Skeletal muscle tissue (tissue), 4 donors: ENCODE results near the gene BCL2L11. TPM values are rescaled to one million over a fixed set of nuclear protein-coding genes. Genes with fewer than 3 reads are reported as not detected.

ENCODE experiments used
- H3K27ac ChIP-seq: one replicate; pipeline ENCODE4 v1.7.0; 2013; ENCODE audit warnings: mild to moderate bottlenecking, low read depth, low read length, inconsistent platforms
- H3K27me3 ChIP-seq, 3 donors: one replicate each; pipeline ENCODE4 v1.7.0; 2013; ENCODE audit warnings: low read length in 3 of 3; ENCODE audit not compliant: control insufficient read depth in 3 of 3, insufficient read depth in 3 of 3
- H3K36me3 ChIP-seq, 3 donors: one replicate each; pipeline ENCODE4 v1.7.0; 2013; ENCODE audit warnings: low read length in 3 of 3; ENCODE audit not compliant: control insufficient read depth in 3 of 3, insufficient read depth in 3 of 3
- H3K4me1 ChIP-seq, 3 donors: one replicate each; pipeline ENCODE4 v1.7.0; 2013; ENCODE audit warnings: low read length in 3 of 3, mild to moderate bottlenecking in 3 of 3; ENCODE audit not compliant: control insufficient read depth in 3 of 3, insufficient read depth in 3 of 3
- H3K4me3 ChIP-seq, 3 donors: one replicate each; pipeline ENCODE4 v1.7.0; 2013; ENCODE audit warnings: low read length in 3 of 3
- H3K9ac ChIP-seq, 3 donors: one replicate each; pipeline ENCODE4 v1.7.0; 2013; ENCODE audit warnings: low read length in 3 of 3, mild to moderate bottlenecking in 3 of 3, moderate library complexity in 2 of 3, low read depth in 1 of 3
- H3K9me3 ChIP-seq, 3 donors: one replicate each; pipeline ENCODE4 v1.7.0; 2013; ENCODE audit warnings: low read length in 3 of 3; ENCODE audit not compliant: control insufficient read depth in 3 of 3
- total RNA-seq: library from RNA; depleted of rRNA; stranded (reverse); fragments of >200 nt; gene quantifications from one replicate; pipeline ENCODE4 v1.2.3, GENCODE V29; 2014
- donor health status: Osteomylitis.

BCL2L11 gene
- total RNA-seq, 1 donor from 2014 or later = 6.3 TPM

DNA sequence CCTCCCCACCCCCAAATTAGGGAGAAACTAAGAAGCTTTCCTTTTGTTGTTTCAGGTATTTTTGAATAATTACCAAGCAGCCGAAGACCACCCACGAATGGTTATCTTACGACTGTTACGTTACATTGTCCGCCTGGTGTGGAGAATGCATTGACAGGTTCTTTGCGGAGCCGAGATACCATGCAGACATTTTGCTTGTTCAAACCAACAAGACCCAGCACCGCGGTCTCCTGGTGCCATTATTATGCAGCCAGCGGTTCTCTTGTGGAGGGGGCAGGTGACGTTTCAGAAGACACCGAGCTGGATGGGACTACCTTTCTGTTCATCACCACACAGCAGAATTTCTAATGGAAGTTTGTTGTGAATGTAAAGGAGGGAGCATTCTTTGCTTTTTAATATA lies 43.4 kb downstream of the BCL2L11 start:
- Histone ChIP-seq H3K4me1 (peaks cover 27 to 61% (median 57%) of the 10 kb centered on the region in 3 donors), H3K27me3 (no peaks in the 10 kb centered on the region), H3K36me3 (peaks cover 4 to 13% (median 11%) of the 10 kb centered on the region in 3 donors)

DNA sequence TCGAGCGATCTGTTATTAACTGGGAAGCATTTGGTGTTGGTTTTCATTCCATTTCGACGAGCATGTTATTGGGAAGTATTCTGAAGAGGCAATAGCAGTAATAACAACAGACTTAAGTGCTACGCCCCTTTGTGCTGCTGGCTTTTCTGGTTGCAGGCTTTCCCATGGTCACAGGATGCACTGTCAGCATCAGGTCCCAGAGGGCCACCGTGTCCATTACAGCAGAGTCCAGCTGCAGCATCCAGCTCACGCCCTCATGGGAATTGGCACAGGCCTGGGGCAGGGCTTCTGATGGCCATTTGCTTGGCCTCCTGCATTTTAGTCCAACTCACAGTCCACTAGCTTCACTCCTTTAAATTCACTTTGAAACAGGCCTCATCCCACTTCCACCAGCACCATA lies 44.4 kb downstream of the BCL2L11 start:
- Histone ChIP-seq H3K4me3 (no peak overlapping the region), H3K9me3 (no peaks in the 10 kb centered on the region), H3K9ac (no peak overlapping the region), H3K27ac (no peak overlapping the region), H3K4me1 (peaks cover 17 to 54% (median 47%) of the 10 kb centered on the region in 3 donors), H3K27me3 (no peaks in the 10 kb centered on the region), H3K36me3 (peaks cover 4 to 13% (median 8%) of the 10 kb centered on the region in 3 donors)

More for the DNA sequence above, 43.4 kb downstream of the BCL2L11 start:
- Histone ChIP-seq H3K4me3 (no peak overlapping the region), H3K9me3 (no peaks in the 10 kb centered on the region), H3K27ac (no peak overlapping the region), H3K9ac (no peak overlapping the region)

DNA sequence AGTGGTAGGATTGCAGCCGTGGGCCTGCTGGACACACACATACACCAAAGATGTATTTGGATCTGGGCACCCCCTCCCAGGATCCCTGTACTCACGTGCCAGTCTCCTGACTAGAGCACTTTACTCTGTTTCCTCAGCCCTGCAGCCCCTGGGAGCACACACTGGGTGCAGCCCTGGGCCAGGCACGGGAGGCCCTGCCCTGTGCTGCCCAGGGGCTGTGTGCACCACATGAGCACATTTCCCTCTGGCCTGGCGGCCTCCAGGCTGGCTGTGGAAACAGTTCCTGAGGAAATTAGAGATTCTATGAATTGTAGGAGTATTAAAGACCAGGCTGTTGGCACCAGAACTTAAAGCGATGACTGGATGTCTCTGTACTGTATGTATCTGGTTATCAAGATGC lies 45.4 kb downstream of the BCL2L11 start:
- Histone ChIP-seq H3K27me3 (no peaks in the 10 kb centered on the region), H3K4me1 (peaks cover 8 to 43% (median 37%) of the 10 kb centered on the region in 3 donors), H3K4me3 (no peak overlapping the region), H3K9ac (no peak overlapping the region), H3K27ac (no peak overlapping the region), H3K9me3 (no peaks in the 10 kb centered on the region), H3K36me3 (peaks cover 4 to 13% (median 8%) of the 10 kb centered on the region in 3 donors)

DNA sequence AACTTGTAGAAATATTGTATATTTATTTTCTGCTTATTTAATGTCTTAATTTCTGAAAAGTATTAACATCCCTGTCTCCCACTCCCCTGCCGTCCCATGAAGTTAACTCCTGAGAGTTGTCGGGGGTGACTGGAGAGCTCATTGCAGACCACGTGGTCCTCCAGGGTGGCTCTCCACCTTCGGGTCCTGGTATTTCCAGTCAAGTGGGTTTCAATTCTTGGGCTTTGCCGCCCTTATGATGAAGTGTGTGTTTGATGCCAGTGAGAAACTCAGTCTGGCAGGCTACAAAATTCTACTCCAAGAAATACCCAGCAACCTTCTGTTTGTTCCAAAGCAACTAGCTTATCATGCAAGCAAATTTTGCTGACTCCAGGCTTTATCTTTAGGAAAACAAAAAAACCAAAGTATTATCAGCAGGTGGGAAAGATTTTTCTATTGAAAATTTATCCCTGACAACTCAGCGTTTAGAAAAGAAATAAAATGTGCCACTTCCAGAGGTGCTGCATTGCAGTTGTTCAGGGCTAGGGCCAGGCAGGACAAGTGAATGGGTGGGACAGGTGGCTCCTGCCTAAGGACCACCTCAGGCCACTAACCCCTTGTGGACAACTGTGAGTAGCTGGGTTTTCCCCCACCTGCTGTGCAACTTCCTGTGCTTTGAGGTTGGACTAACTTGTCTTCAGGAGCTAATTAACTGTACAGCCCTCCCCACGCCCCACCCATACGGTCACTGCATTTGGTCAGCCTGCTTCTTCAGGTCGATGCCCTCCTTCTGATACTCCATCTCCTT lies 46.6 kb downstream of the BCL2L11 start:
- Histone ChIP-seq H3K4me3 (no peak overlapping the region), H3K4me1 (peaks cover 0 to 33% (median 27%) of the 10 kb centered on the region in 3 donors), H3K27me3 (no peaks in the 10 kb centered on the region), H3K36me3 (peaks cover 4 to 13% (median 8%) of the 10 kb centered on the region in 3 donors), H3K9ac (no peak overlapping the region), H3K27ac (no peak overlapping the region), H3K9me3 (no peaks in the 10 kb centered on the region)

DNA sequence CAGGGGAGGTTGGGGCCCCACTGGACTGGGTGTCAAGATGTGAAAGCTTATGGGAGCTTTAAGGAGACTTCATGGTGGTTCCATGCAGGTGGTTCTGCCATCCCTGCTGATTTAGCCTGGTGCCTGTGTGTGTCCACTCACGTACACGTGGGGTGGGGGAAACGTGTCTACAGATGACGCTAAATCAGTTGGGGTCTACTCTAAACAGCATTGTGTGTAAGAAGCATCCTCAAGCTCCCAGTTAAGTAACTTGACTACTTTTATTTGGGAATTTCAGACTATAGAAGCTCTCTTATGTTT lies 47.1 kb downstream of the BCL2L11 start:
- no peaks in the 10 kb centered on the region for H3K9me3 ChIP-seq
- no peak overlapping the region for H3K9ac ChIP-seq
- H3K4me1 ChIP-seq = peaks cover 0 to 30% (median 24%) of the 10 kb centered on the region in 3 donors
- H3K27ac ChIP-seq = no peak overlapping the region
- peaks cover 4 to 13% (median 8%) of the 10 kb centered on the region in 3 donors for H3K36me3 ChIP-seq
- no peak overlapping the region for H3K4me3 ChIP-seq
- H3K27me3 ChIP-seq = no peaks in the 10 kb centered on the region

DNA sequence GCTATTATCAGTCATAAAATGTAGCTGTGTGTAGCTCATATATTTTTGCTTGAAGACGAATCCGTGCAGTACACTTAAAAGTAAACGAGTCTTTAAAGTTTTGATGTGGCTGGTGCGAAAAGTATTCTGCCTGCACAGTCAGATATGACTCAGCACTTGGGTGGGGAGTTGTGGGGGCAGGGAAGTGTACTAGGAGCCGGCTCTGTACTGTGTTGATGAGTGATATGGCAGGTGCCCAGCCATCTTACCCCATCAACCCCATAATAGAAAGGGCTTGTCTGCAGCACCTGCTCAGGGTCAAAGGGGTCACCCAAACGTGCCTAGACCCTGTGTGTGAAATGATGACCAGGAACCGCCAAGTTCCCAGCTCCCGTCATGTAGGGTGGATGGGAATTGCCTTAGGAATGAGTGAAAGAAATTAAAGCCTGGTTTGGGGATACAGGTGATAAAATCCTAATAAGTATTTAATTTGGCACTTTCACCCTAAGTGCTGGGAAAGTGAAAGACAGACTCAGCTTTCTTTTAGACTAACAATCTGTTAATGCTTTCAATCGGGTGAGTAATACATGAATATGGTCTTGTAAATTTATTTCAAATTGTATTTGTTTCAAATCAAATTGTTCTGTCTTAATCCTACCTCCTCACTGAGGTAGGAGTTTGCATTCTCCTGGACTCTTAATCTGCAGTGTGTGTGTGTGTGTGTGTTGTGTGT lies 48.0 kb downstream of the BCL2L11 start:
- Histone ChIP-seq H3K27me3 (no peaks in the 10 kb centered on the region), H3K27ac (no peak overlapping the region), H3K9ac (no peak overlapping the region), H3K4me1 (peaks cover 0 to 23% (median 18%) of the 10 kb centered on the region in 3 donors), H3K36me3 (peaks cover 4 to 13% (median 8%) of the 10 kb centered on the region in 3 donors), H3K4me3 (no peak overlapping the region), H3K9me3 (no peaks in the 10 kb centered on the region)

DNA sequence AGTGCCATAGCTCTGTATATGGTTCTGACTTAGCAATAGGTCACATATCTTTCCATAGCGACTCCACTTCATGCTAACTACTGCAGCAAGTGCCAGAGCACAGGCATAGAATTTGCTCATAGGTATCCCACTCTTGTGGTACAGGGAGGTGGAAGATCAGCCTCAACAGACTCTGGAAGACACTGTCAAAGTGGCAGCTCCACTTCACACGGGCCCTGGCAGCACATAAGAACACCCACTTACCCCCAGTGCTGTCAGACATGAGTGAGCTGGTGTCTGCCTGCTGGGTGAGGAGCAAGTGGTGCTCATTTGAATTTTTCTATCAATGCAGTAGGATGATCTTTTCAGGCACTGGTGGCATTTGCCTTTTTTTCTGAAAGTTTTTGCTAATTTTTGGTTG lies 48.6 kb downstream of the BCL2L11 start:
- H3K27ac ChIP-seq = no peak overlapping the region
- no peak overlapping the region for H3K9ac ChIP-seq
- H3K36me3 ChIP-seq = peaks cover 4 to 13% (median 5%) of the 10 kb centered on the region in 3 donors
- H3K27me3 ChIP-seq = no peaks in the 10 kb centered on the region
- H3K4me3 ChIP-seq = no peak overlapping the region
- peaks cover 0 to 23% (median 16%) of the 10 kb centered on the region in 3 donors for H3K4me1 ChIP-seq
- no peaks in the 10 kb centered on the region for H3K9me3 ChIP-seq

DNA sequence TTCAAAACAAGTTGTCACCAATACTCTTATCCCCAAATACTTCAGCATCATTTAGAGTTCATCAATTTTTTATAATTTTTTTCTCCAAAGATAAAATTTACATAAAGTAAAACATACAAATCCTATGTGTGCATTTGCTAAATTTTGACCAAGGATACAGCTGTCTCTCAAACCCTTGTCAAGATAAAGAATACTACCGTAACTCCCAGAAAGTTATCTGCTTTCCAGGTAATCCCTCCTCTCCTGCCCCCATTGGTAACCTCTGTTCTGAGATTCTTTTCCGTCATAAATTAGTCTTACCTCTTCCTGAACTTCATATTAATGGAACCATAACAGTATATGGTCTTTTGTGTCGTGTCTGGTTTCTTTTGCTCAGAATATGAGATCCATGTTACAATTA lies 49.2 kb downstream of the BCL2L11 start:
- Histone ChIP-seq H3K4me1 (peaks cover 0 to 21% (median 12%) of the 10 kb centered on the region in 3 donors), H3K9me3 (no peaks in the 10 kb centered on the region), H3K4me3 (no peak overlapping the region), H3K9ac (no peak overlapping the region), H3K36me3 (peaks cover 3 to 11% (median 4%) of the 10 kb centered on the region in 3 donors), H3K27me3 (no peaks in the 10 kb centered on the region), H3K27ac (no peak overlapping the region)

DNA sequence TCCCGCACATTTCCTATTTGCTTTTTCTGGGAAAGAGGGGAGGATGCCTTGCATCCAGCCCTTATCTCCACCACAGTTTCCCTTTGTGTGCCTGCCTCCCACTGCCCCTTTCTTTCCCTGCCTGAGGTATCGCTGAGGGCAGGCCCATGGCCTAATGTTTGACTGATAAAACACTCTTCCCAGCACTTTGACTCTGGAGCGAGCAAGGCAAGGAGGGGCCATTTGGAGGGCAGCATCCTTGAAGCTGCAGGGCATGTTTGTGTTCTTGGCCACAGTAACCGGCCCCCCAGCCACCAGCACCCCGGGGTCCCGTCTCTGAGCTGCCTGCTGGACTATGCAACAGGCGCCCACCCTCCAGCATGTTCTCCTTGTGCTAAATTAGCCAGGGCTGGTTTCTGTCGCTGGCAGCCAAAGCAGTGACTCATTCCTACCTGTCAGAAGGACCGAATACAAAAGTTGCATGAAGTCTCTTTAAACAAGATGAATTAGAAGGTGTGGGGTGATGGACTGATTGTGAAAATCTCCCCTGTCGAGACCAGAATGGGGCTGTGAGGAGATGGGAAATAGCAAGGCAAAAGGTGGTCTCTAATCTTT lies 50.7 kb downstream of the BCL2L11 start:
- no peak overlapping the region for H3K9ac ChIP-seq
- peaks cover 0 to 19% (median 9%) of the 10 kb centered on the region in 3 donors for H3K4me1 ChIP-seq
- H3K27ac ChIP-seq = no peak overlapping the region
- H3K27me3 ChIP-seq = no peaks in the 10 kb centered on the region
- H3K4me3 ChIP-seq = no peak overlapping the region
- H3K9me3 ChIP-seq = no peaks in the 10 kb centered on the region
- H3K36me3 ChIP-seq = no peaks in the 10 kb centered on the region

DNA sequence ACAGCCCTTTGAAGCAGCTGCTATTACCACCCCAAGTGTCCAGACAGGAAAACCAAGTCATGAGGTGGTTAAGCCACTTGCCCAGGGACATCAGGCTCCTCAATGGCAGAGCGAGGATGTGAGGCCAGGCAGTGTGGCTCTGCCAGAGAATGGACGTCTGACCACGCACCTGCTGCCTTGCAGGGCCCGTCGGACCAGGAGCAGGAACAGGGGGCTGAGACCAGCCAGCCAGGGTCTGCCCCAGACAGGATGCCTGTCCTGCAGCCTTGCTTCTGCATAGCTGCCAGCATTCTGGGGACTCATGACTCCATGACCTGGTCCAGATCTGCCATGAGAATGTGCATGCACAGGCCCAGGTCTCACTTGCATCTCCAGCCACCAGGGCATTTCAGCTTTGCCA lies 52.0 kb downstream of the BCL2L11 start:
- Histone ChIP-seq H3K36me3 (no peaks in the 10 kb centered on the region), H3K9ac (no peak overlapping the region), H3K27ac (no peak overlapping the region), H3K9me3 (no peaks in the 10 kb centered on the region), H3K4me1 (peaks cover 0 to 16% (median 6%) of the 10 kb centered on the region in 3 donors), H3K4me3 (no peak overlapping the region), H3K27me3 (no peaks in the 10 kb centered on the region)
